Measurements from ENCODE around the gene MGRN1. TPM values are rescaled to one million over a fixed set of nuclear protein-coding genes. Genes with fewer than 3 reads are reported as not detected.

The MGRN1 gene
- total and polyA plus RNA-seq, 2 experiments from 2014 or later, result 29.2 to 30.8 TPM

DNA sequence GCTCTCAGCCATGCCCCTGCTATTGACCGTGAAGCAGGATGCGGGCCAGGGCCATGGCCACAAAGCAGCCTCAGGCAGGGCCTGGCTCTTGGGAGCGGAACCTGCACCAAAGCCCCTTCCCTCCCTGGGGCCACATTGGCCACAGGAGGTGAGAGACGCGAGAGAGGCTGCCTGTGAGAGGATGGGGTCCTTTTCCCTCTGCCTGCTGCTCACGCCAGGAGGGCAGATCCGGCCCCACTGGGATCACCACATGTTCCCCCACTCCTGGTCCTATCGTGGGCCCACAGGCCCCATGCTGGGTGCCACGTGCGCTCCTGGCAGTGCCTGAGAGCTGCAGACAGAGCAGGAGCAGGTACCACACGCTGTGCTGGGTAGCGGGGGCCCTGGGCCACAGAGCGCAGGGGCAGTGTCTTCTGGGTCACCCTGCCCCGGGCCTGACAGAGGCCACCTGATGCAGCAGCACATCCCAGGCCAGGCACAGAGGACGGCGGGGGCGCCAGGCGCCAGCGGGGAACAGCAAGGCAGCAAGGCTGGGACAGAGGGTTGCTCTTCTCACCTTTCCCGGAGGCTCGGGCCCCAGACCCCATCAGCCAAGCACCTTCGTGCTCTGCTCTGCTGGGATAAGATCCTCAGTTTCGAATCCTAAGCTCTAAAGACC is 59.6 kb downstream of the MGRN1 start:
- H3K4me2 ChIP-seq, result no peak overlapping the region
- no peak overlapping the region for H3K4me3 ChIP-seq
- no peaks in the 10 kb centered on the region for H3K36me3 ChIP-seq (replicated peaks; ENCODE audit: insufficient read depth, low read depth)
- no peak overlapping the region for H3K27ac ChIP-seq
- no peaks in the 10 kb centered on the region for H4K20me1 ChIP-seq (ENCODE audit: insufficient read depth, poor library complexity, severe bottlenecking)
- H3K9me3 ChIP-seq (ENCODE audit: low read depth), result no peaks in the 10 kb centered on the region
- H3K4me1 ChIP-seq (ENCODE audit: insufficient read depth), result no peaks in the 10 kb centered on the region
- TF ChIP-seq, protein P1, sequence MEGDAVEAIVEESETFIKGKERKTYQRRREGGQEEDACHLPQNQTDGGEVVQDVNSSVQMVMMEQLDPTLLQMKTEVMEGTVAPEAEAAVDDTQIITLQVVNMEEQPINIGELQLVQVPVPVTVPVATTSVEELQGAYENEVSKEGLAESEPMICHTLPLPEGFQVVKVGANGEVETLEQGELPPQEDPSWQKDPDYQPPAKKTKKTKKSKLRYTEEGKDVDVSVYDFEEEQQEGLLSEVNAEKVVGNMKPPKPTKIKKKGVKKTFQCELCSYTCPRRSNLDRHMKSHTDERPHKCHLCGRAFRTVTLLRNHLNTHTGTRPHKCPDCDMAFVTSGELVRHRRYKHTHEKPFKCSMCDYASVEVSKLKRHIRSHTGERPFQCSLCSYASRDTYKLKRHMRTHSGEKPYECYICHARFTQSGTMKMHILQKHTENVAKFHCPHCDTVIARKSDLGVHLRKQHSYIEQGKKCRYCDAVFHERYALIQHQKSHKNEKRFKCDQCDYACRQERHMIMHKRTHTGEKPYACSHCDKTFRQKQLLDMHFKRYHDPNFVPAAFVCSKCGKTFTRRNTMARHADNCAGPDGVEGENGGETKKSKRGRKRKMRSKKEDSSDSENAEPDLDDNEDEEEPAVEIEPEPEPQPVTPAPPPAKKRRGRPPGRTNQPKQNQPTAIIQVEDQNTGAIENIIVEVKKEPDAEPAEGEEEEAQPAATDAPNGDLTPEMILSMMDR (IDR thresholded peaks at IDR 0.05; ENCODE audit: poor library complexity), result no peak
- TF ChIP-seq EZH2phosphoT487 (IDR thresholded peaks at IDR 0.05; ENCODE audit: low read depth, severe bottlenecking, unreplicated experiment) (no peak), EZH2 (IDR thresholded peaks at IDR 0.05; ENCODE audit: borderline replicate concordance) (no peak)
- 97% methylated on average over 23 of the region's 23 CpGs for WGBS (ENCODE audit: low lambda C conversion rate, missing lambda C conversion rate)
- H3K27me3 ChIP-seq, result no peaks in the 10 kb centered on the region
- H3K79me2 ChIP-seq, result no peaks in the 10 kb centered on the region
- no peaks in the 10 kb centered on the region for H3K9me2 ChIP-seq (replicated peaks; ENCODE audit: insufficient read depth)
- H2AFZ ChIP-seq, result no peak overlapping the region
- no peak for DNase-seq (ENCODE audit: low spot score)

DNA sequence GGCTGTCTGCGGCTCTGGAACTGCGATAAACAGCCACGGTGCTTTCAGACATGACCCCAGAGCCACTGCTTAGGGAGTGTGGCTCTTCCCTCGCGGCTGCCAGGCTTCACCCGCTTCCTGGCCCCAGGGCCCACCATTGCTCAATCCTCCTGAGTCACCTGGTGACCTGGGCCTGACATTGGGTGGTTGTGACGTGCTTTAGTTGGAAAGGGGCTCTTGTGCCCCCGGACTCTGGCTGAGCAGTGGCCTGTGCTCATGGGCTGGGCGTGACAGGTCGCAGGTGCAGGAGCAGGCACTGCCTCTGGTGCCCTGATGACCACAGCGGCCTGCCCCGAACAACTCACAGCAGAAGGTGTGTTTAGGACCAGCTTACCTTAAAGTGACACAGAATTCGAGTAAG is 60.1 kb downstream of the MGRN1 start:
- 95% methylated on average over 13 of the region's 13 CpGs for WGBS (ENCODE audit: low lambda C conversion rate, missing lambda C conversion rate)
- H3K4me2 ChIP-seq, result no peak overlapping the region

DNA sequence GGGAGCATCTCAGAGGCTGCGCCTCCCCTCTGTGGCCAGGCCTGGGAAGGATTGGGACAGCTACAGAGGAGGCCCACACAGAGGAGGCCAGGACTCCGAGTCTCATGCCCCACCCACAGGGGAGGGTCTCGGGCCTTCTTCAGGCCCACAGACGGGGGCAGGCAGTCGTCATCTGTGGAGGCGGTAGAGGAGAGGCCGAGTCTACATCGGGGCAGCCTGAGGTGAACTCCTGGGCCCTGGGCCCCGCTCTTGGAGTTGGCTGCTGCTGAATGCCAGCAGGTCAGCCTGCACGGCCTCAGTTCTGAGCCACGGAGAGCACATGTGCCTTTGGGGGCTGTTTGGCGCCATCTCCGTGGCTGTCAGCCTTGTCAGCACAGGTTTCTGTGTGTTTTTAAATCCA is 60.7 kb downstream of the MGRN1 start:
- Histone ChIP-seq H2AFZ (no peak overlapping the region), H3K4me1 (ENCODE audit: insufficient read depth) (no peaks in the 10 kb centered on the region), H3K79me2 (no peaks in the 10 kb centered on the region), H3K27ac (no peak overlapping the region), H4K20me1 (ENCODE audit: insufficient read depth, poor library complexity, severe bottlenecking) (no peaks in the 10 kb centered on the region), H3K36me3 (replicated peaks; ENCODE audit: insufficient read depth, low read depth) (no peaks in the 10 kb centered on the region), H3K4me3 (no peak overlapping the region), H3K9me2 (replicated peaks; ENCODE audit: insufficient read depth) (no peaks in the 10 kb centered on the region), H3K4me2 (no peak overlapping the region), H3K9me3 (ENCODE audit: low read depth) (no peaks in the 10 kb centered on the region), H3K27me3 (no peaks in the 10 kb centered on the region)
- 97% methylated on average over 13 of the region's 13 CpGs for WGBS (ENCODE audit: low lambda C conversion rate, missing lambda C conversion rate)
- DNase-seq (ENCODE audit: low spot score), result no peak
- TF ChIP-seq EZH2phosphoT487 (IDR thresholded peaks at IDR 0.05; ENCODE audit: low read depth, severe bottlenecking, unreplicated experiment) (no peak), EZH2 (IDR thresholded peaks at IDR 0.05; ENCODE audit: borderline replicate concordance) (no peak)
- TF ChIP-seq, protein P1 (IDR thresholded peaks at IDR 0.05; ENCODE audit: poor library complexity), result no peak

More for the DNA sequence above, 60.1 kb downstream of the MGRN1 start:
- H3K27me3 ChIP-seq, result no peaks in the 10 kb centered on the region
- H3K36me3 ChIP-seq (replicated peaks; ENCODE audit: insufficient read depth, low read depth), result no peaks in the 10 kb centered on the region
- H3K4me3 ChIP-seq, result no peak overlapping the region
- no peaks in the 10 kb centered on the region for H3K9me2 ChIP-seq (replicated peaks; ENCODE audit: insufficient read depth)
- no peaks in the 10 kb centered on the region for H4K20me1 ChIP-seq (ENCODE audit: insufficient read depth, poor library complexity, severe bottlenecking)
- no peaks in the 10 kb centered on the region for H3K9me3 ChIP-seq (ENCODE audit: low read depth)
- no peak for TF ChIP-seq EZH2phosphoT487 (IDR thresholded peaks at IDR 0.05; ENCODE audit: low read depth, severe bottlenecking, unreplicated experiment)
- TF ChIP-seq, protein P1 (IDR thresholded peaks at IDR 0.05; ENCODE audit: poor library complexity), result no peak
- no peak for TF ChIP-seq EZH2 (IDR thresholded peaks at IDR 0.05; ENCODE audit: borderline replicate concordance)
- H2AFZ ChIP-seq, result no peak overlapping the region
- DNase-seq (ENCODE audit: low spot score), result no peak
- no peaks in the 10 kb centered on the region for H3K79me2 ChIP-seq
- H3K4me1 ChIP-seq (ENCODE audit: insufficient read depth), result no peaks in the 10 kb centered on the region
- H3K27ac ChIP-seq, result no peak overlapping the region

All from hepatocyte (in vitro differentiated cells).